Measurements from ENCODE around the gene MYL2. TPM values are rescaled to one million over a fixed set of nuclear protein-coding genes. Genes with fewer than 3 reads are reported as not detected.

Gene MYL2
- total RNA-seq (not detected), polyA plus RNA-seq (ENCODE audit: insufficient read depth, low read depth, low replicate concordance) (4.4 TPM)
- long read RNA-seq, donor 1, partial matches to known transcripts: 0 of 2 reads
- long read RNA-seq, donor 1, other reads (novel, unspliced or antisense): 0 of 2 reads
- long read RNA-seq, donor 2: 0 reads
- long read RNA-seq, donor 3, transcript MYL2-201 (7 exons, 807 nt): major isoform, 6 of 6 reads
- long read RNA-seq, donor 3, partial matches to known transcripts: 0 of 6 reads
- long read RNA-seq, donor 3, other reads (novel, unspliced or antisense): 0 of 6 reads
- long read RNA-seq, donor 4: 0 reads
- long read RNA-seq, donor 5: 0 reads
- long read RNA-seq, donor 6, transcript MYL2-201 (7 exons, 807 nt): major isoform, 20 of 20 reads
- long read RNA-seq, donor 6, partial matches to known transcripts: 0 of 20 reads
- long read RNA-seq, donor 6, other reads (novel, unspliced or antisense): 0 of 20 reads
- long read RNA-seq, donor 7: 0 reads
- long read RNA-seq, donor 8: 0 reads
- long read RNA-seq, donor 9, partial matches to known transcripts: 0 of 1 reads
- long read RNA-seq, donor 9, other reads (novel, unspliced or antisense): 0 of 1 reads
- long read RNA-seq, donor 10: 0 reads

DNA sequence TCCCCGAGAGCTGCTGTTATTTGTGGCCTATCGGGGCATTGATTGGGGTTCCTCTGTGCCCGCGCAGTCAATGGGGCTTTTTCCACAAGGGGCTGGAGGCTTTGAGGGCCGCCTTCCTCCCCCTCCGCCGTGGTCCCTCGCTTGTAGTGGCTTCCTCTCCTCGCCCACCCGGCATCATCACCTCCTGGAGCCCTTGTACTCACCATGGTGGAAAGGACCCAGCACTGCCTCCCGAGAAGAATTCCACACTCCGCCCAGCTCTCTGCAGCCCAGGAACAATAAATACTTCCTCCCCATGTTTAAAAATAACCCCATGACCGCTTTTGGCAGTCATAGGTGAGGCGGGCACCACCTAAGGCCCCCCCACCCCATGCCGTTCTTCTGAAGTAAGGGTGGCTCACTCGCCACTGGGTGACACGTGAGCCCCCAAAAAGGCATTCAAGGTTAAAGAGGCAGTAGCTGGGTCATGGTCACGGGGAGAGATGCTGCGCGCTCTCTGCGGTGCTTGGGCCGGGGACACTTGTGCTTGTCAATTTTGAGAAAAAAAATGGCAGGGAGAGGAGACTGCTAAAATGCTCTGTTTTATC, at the start of gene MYL2:
TSS of gene MYL2 (minus strand) at position 256 of the 587 bp plus-strand sequence. CDS start at position 206, 50 bp downstream.
- H3K4me3 ChIP-seq (ENCODE audit: low read length in 3 of 3): no peak within 1 kb of the TSS
- DNase-seq (peak in 1 of 5 donors; percentile 32), FAIRE-seq (no peak)
- intact Hi-C loops (cut with DNase I): no loop called here
- no peaks in the 10 kb centered on the region for H3K27me3 ChIP-seq (ENCODE audit: control insufficient read depth, insufficient read depth, low read length)
- no peak within 1 kb of the TSS for H3K27ac ChIP-seq (ENCODE audit: low read depth in 2 of 2, low read length in 2 of 2)
- no peaks in the 10 kb centered on the region for H3K36me3 ChIP-seq (ENCODE audit: control insufficient read depth in 2 of 3, insufficient read depth in 3 of 3, low read length in 3 of 3)
- no peaks in the 10 kb centered on the region for H3K4me1 ChIP-seq (ENCODE audit: control insufficient read depth in 2 of 3, insufficient read depth in 2 of 3, low read depth in 1 of 3, low read length in 3 of 3)
- TF ChIP-seq CTCF (IDR thresholded peaks at IDR 0.05; ENCODE audit: borderline replicate concordance, extremely low read depth, insufficient read depth): no peak
- H3K9ac ChIP-seq (ENCODE audit: low read length in 3 of 3): no peak within 1 kb of the TSS
- H3K9me3 ChIP-seq (ENCODE audit: control insufficient read depth in 2 of 3, insufficient read depth in 1 of 3, low read length in 3 of 3): no peaks in the 10 kb centered on the region

DNA sequence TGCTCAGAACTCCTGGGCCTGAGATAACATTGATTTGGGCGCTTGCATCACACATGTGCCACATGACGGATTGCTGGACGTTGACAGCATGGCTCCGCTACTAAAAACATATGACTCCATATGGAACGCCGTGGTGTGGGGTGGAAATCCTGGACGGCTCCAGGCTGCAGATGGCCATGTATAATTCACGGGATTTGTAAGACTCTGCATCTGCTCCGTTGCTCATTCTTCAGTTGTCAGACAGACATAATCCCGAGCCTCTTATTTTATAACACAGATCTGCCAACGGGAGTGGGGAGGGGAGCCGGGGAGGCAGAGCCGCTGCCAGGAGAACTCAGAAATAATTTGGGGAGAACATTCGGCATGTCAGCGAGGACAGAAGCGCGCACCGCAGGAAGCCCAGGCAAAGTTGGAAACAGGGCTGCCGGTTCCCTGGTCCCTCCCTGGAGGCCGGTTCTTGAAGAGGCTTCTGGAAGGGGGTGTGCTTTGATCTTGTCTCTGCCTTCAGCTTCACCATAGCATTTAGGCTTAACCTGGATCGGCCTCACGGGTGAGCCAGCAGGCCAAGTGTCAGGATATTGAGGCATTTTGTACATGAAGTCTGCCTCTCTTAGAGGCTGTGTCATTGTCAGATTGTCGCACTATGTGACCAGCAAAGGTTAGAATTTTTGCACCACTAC, 45.8 kb upstream of the MYL2 start:
- no peak for DNase-seq
- Histone ChIP-seq H3K4me3 (ENCODE audit: low read length in 3 of 3) (no peak overlapping the region), H3K27ac (ENCODE audit: low read depth in 2 of 2, low read length in 2 of 2) (no peak overlapping the region), H3K9me3 (ENCODE audit: control insufficient read depth in 2 of 3, insufficient read depth in 1 of 3, low read length in 3 of 3) (peaks cover 0 to 3% (median 1%) of the 10 kb centered on the region in 3 donors), H3K9ac (ENCODE audit: low read length in 3 of 3) (no peak overlapping the region), H3K36me3 (ENCODE audit: control insufficient read depth in 2 of 3, insufficient read depth in 3 of 3, low read length in 3 of 3) (no peaks in the 10 kb centered on the region), H3K4me1 (ENCODE audit: control insufficient read depth in 2 of 3, insufficient read depth in 2 of 3, low read depth in 1 of 3, low read length in 3 of 3) (no peaks in the 10 kb centered on the region), H3K27me3 (ENCODE audit: control insufficient read depth, insufficient read depth, low read length) (no peaks in the 10 kb centered on the region)
- intact Hi-C loops (cut with DNase I): no loop called here
- FAIRE-seq: no peak
- TF ChIP-seq CTCF (IDR thresholded peaks at IDR 0.05; ENCODE audit: borderline replicate concordance, extremely low read depth, insufficient read depth): no peak

DNA sequence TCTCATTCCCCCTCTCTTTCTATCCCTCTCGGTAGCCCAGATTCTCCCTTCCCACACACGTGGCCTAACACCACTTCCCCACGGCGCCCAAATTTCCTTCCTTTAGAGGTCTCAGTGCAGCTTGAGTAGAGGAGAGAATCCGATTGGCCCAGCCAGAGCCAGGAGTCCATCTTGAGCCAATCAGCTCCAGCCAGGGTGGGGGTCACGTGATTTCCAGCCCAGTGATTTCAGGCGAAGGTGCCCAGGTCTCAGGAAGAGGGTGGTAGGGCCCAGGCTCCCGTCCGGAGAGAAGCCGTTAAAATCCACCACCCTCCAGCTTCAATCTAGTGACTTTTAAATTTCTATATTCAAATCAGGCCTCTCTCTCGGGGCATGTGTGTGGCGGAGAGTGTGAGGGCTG, 45.2 kb upstream of the MYL2 start:
- TF ChIP-seq CTCF (IDR thresholded peaks at IDR 0.05; ENCODE audit: borderline replicate concordance, extremely low read depth, insufficient read depth): no peak
- DNase-seq (no peak), FAIRE-seq (no peak)
- Histone ChIP-seq H3K27ac (ENCODE audit: low read depth in 2 of 2, low read length in 2 of 2) (no peak overlapping the region), H3K36me3 (ENCODE audit: control insufficient read depth in 2 of 3, insufficient read depth in 3 of 3, low read length in 3 of 3) (no peaks in the 10 kb centered on the region), H3K4me3 (ENCODE audit: low read length in 3 of 3) (no peak overlapping the region), H3K9me3 (ENCODE audit: control insufficient read depth in 2 of 3, insufficient read depth in 1 of 3, low read length in 3 of 3) (no peaks in the 10 kb centered on the region), H3K4me1 (ENCODE audit: control insufficient read depth in 2 of 3, insufficient read depth in 2 of 3, low read depth in 1 of 3, low read length in 3 of 3) (no peaks in the 10 kb centered on the region), H3K9ac (ENCODE audit: low read length in 3 of 3) (no peak overlapping the region), H3K27me3 (ENCODE audit: control insufficient read depth, insufficient read depth, low read length) (no peaks in the 10 kb centered on the region)
- intact Hi-C loops (cut with DNase I): no loop called here
